T-helper 1 cell (primary cell): Measurements from ENCODE around the gene FOXB2.
"Not testable (repeated sequence)": the region's sequence is repeated elsewhere in the genome, so short reads cannot be mapped to it uniquely, and the experiment has no call there.

Experiments
- DNase-seq, 5 donors: peaks; one replicate each; pipeline ENCODE4 v3.0.0-alpha.2; 2012 to 2020
- total RNA-seq, 4 donors: gene quantifications; one replicate each; lab custom pipeline; 2026; lab: John Stamatoyannopoulos, UW

Gene FOXB2
- total RNA-seq = 0 reads per million in 4 donors

- DNase-seq = no peak
These were observed at the start of gene FOXB2 for GRCh38 chr9:77019236-77019925. Gene FOXB2 (plus strand): TSS chr9:77019655. CDS start chr9:77019655, 0 bp downstream.

- no peak for DNase-seq
These were observed 49.7 kb upstream of the FOXB2 start for GRCh38 chr9:76969716-76970115.

- DNase-seq = not testable (repeated sequence)
These were observed 40.6 kb upstream of the FOXB2 start for GRCh38 chr9:76978831-76979230.

DNA sequence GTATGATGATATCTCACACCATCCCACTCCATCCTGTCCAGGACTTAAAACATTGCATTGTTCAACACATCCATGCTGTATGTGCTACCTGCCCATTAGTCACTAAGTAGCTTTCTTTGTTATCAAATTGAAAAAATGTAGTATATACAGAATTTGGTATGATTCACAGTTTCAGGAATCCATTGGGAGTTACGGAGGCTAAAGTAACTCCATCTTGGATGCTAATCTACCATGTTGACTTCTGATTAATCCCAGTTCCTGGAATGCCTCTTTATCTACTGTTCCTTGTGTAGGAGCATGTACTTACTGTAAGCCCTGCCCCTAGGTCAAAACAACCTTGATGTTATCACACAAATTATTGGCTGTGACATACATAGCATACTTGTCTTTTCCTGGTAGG is 38.9 kb upstream of the FOXB2 start:
- DNase-seq = no peak

- DNase-seq = no peak
These were observed 35.0 kb upstream of the FOXB2 start for GRCh38 chr9:76984486-76984885.

DNA sequence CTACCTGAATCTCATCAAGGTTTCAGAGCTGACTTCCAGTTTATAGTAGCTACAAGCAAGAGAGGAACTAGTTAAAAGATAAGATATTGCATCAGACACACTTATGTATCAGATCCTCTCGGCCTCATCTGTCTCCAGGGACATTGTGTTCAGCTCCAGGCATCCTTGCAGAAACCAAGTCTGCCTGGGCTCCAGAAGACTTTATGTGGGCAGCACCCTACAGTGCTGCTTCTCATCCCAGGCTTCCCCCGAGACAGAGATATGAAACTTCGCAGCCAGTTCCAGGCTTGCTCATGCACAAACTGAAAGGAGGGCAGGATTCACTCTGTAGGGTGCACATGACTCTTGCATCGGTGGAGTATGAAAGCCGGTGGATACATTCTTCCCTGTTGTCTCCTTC is 33.9 kb upstream of the FOXB2 start:
- no peak for DNase-seq

- DNase-seq = no peak
These were observed 31.8 kb upstream of the FOXB2 start for GRCh38 chr9:76987594-76988200.

DNA sequence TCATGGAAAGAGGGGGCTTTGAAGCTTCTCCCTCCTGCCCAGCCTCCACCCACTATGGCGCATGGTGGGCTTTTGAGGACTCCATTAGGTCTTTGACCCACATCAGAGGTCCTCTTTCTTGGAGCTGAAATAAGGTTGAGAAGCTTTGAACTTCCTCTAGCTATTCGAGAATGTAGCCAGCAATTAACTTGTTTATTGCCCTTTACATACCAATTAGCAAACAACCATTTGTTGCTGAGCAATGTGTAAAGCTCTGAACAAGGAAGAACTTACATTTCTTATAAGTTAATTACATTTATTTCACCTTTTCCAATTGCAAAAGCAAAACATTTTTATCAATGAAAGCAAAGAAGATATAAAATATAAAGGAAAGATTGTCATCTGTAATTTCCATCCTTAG is 30.5 kb upstream of the FOXB2 start:
- DNase-seq = no peak

DNA sequence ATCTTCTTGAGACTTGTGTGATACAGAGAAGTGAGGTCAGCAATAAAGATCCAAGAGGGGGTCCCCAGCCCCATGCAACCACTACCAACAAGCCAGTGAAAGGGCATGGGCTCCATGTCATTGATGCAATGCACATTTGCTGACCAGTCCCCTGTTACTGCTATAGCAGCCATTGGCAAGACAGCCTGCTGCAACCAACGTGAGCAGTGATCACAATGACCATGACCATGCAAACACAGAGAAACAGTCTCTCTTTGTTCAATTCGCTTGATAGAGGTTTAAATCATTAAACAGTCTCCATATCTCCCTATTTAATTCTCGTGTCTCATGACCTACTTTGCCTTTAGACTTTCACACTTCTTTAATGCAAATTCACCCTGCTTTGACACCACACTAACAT is 30.0 kb upstream of the FOXB2 start:
- DNase-seq = no peak

DNA sequence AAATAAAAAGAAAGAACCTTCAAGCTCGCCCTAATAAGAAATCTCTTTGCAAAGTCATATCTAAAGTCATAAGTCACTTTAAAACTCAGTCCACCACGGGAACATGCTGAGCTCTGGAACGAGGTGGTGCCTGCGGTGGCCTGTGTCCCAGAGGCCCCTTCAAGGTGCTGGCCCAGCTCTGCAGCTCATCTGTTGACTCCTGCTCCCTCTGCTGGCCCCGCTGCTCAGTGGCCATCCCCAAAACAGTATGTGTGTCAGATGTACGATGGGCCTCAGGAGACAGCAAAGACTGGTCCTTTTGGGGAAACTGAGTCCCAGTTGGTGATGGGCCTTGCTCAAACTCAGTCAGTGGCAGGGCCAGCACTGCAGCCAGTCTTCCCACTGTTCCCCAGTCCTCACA is 22.8 kb upstream of the FOXB2 start:
- no peak for DNase-seq

DNA sequence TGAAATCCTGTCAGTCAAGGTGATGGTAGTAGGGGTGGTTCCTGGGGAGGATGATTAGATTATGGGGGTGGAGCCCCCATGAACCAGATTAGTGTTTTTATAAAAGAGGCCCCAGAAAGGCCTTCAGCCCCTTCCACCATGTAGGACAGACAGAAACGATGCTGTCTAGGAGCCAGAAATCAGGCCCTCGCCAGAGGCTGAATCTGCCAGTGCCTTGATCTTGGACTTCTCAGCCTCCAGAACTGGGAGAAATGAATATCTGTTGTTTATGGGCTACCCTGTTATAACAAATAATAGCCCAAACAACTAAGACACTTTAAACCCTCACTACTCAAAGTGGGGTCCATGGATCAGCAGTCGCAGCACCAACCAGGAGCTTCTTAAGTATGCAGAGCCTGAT is 20.2 kb upstream of the FOXB2 start:
- no peak for DNase-seq

DNA sequence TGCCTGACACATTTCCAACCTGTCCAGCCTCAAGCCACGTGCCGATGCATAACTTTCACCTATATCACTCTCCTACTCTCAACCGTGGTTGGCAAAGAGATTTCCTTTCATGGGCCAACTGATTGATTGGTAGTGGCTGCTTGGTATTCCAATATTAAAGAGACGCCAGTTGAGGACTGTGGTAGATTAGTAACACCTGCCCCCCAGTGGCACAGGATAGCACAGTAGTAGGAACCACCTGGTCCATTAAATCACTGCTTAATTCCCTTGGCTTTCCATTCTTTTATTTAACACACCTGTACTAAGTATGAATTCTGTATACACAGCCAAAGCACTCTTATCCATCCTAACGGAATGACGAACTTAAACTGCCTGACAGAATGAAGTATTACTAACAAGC is 19.1 kb upstream of the FOXB2 start:
- DNase-seq = no peak

GRCh38 chr9:77003366-77003765 is 16.1 kb upstream of the FOXB2 start:
- DNase-seq = no peak

DNA sequence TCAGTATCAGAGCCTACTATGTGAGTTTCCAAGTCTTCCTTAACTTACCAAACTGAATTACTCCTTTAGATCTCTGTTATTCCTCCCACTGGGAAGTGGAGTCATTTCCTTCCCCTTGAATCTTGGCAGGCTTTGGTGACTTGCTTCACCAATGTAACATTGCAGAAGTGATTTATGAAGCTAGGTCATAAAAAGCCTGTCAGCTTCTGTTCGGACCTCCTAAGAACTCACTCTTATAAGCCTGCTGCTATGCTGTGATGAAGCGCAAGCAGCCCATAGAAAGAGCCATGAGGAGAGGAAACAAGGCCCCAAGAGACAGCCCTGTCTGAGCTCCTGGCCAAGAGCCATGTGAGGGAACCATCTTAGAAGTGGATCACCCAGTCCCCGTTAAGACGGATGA is 14.2 kb upstream of the FOXB2 start:
- no peak for DNase-seq

DNA sequence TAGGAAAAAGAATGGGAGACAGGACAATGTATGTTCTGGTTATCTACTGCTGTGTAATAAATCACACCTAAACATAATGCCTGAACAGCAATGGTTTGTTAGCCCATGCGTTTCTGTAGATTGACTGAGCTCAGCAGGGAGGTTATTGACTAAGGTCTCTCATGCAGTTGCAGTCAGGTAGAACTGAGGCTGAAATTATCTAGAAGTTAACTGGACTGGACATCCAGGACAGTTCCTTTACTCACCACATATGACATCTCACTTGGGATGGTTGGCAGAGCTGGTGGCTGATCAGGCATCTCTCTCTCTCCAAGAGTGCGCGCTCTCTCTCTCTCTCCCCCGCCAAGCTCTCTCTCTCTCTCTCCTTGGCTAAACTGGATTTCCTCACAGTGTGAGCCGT is 8.9 kb upstream of the FOXB2 start:
- no peak for DNase-seq

DNA sequence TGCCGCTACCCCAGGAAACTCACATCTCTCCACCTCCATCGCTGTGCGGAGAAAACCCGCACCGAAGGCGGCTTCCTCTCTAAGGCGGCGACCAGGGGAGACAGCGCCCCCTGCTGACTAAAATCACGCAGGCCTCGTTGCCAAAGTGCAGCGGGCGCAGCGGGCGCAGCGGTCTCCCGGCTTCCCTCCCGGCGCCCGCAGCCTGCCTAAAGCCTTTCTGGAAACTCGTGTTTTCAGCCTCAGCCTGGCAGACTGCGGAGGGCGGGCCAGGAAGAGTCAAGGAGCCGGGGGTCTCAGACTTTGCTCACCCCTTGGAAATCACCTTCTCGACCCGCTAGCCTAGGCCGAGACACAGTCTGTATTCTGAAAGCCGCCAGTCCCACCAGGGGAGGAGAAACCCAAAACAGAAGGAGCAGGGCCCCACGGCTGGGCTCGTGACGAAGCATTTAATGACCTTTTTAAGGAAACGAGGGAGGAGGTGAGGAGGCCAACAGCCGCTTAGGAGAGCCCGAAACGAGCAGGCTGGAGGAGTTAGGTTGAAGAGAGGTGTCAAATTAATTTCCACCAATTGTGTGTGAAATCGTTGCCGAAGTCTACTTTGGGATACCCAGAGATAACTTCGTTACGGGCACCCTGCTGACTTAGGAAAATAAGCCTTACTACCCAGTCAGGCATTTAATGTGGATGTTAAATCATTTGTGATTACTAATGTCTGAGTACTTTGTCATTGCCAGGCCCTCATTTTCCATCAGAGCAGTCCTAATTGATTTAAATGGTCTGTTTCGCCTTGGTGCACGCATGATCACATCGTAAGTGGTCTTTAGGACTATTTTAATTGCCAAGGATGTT is 7.3 kb upstream of the FOXB2 start:
- DNase-seq = peak in 3 of 5 donors; percentile 24 to 55 (median 45)

GRCh38 chr9:77013206-77013931 is 6.1 kb upstream of the FOXB2 start:
- no peak for DNase-seq

DNA sequence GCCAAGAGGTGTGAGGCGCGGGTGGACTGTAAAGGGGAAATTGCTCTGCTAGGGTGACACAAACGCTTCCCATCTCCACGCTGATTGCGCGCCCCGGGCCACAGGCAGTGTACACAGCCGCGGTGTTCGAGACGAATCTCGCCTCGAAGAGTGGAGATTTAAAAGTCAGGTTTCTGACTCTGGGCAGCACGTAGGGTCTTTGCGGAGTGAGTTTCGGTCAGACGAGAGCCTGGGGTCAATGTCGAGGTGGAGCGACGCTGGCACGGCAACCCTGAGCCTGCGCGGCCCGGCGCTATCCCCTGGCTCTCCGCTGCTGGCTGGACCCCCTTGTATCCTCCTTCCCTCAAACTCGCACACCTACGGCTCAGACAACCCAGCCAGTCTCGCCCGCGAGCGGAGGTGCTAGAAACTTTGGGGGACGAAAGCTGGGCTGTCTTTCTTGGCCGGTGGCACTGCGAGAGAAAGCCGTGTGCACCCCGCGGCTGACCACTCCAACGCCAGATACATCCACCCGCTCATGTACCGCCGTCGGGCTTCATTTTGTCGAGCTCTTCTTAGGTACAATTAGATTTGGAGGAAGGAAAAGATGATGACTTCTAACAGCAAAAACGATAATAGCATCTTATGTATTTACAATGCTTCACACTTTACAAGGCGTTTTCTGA is 5.4 kb upstream of the FOXB2 start:
- DNase-seq = no peak

DNA sequence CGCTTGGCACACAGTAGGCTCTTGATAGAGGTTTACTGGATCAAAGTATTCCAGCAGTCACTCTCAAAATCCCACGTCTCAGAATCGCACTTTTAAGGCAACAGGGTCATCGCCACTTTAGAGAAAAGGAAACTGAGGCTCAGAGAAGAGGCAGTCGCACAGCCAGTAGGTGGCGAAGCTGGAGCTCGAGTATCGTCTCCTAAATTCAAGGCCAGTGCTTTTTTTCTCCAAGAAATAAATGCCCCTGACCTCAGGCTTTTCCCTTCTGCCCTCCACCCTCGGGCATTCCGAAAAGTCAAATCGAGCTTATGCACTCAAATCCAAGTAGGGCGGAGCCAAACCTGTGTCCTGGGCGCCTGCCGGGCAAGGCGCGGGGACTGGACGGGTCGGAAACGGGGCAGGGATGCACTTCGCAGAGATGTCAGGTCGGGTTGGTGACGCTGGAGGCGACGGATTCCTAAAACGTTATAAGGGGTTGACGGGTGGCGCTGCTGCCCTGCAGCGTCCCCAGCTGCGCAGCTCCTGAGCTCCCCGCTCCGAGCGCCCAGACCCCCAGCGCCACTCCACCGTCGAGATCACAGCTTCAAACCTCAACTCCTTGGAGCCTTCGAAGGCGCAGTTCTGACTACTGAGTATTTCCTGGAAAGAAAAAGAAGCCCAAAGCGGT is 4.7 kb upstream of the FOXB2 start:
- DNase-seq = no peak

- DNase-seq = no peak
These were observed 4.0 kb upstream of the FOXB2 start for GRCh38 chr9:77015327-77016048.

GRCh38 chr9:77016121-77016525 is 3.3 kb upstream of the FOXB2 start:
- DNase-seq = no peak
